SK-N-SH treated with all-trans-retinoic acid at 6 μM for 48 hours (cell line): ENCODE measurements around the gene CFAP74.

Experiments
- ARNTL ChIP-seq: fragments of 450-650 bp; formaldehyde crosslinking; IDR thresholded peaks from 2 replicates; pipeline ENCODE4 v1.5.0; 2020; ENCODE audit warnings: low read depth, mild to moderate bottlenecking, moderate library complexity, borderline replicate concordance
- GLIS3 ChIP-seq: fragments of 250-450 bp; sonication (Bioruptor Pico); IDR thresholded peaks from 2 replicates; pipeline ENCODE4 v1.5.0; 2020; ENCODE audit warnings: mild to moderate bottlenecking, moderate library complexity
- ISL1 ChIP-seq: fragments of 250-450 bp; sonication (Bioruptor Pico); IDR thresholded peaks from 2 replicates; pipeline ENCODE4 v2.1.2; 2022; ENCODE audit warnings: mild to moderate bottlenecking, moderate library complexity
- OSR1 ChIP-seq: fragments of 250-450 bp; sonication (Bioruptor Pico); IDR thresholded peaks from 2 replicates; pipeline ENCODE4 v1.8.0; 2022; ENCODE audit warnings: moderate library complexity, mild to moderate bottlenecking, inconsistent platforms
- PPARA ChIP-seq: fragments of 250-450 bp; sonication (Bioruptor Pico); IDR thresholded peaks from 2 replicates; pipeline ENCODE4 v1.5.0; 2020; ENCODE audit warnings: mild to moderate bottlenecking, borderline replicate concordance
- RARB ChIP-seq: fragments of 250-450 bp; sonication (Bioruptor Pico); IDR thresholded peaks from 2 replicates; pipeline ENCODE4 v1.8.0; 2021; ENCODE audit warnings: mild to moderate bottlenecking, moderate library complexity
- TCF4 ChIP-seq: fragments of 250-450 bp; sonication (Bioruptor Pico); IDR thresholded peaks from 2 replicates; pipeline ENCODE4 v1.8.0; 2021; ENCODE audit warnings: mild to moderate bottlenecking, moderate library complexity, borderline replicate concordance
- ZC3H10 ChIP-seq: fragments of 250-450 bp; sonication (Bioruptor Pico); IDR thresholded peaks from 2 replicates; pipeline ENCODE4 v1.5.1; 2021; ENCODE audit warnings: mild to moderate bottlenecking, moderate library complexity
- ZFP3 ChIP-seq: fragments of 250-450 bp; sonication (Bioruptor Pico); IDR thresholded peaks from 2 replicates; pipeline ENCODE4 v1.5.0; 2020; ENCODE audit warnings: mild to moderate bottlenecking, moderate library complexity
- ZFP30 ChIP-seq: fragments of 450-650 bp; formaldehyde crosslinking; IDR thresholded peaks from 2 replicates; pipeline ENCODE4 v1.5.0; 2022; ENCODE audit warnings: mild to moderate bottlenecking, moderate library complexity
- ZNF565 ChIP-seq: fragments of 450-650 bp; formaldehyde crosslinking; conservative IDR thresholded peaks from 2 replicates; pipeline ENCODE4 v1.5.0; 2020; ENCODE audit warnings: low read depth, mild to moderate bottlenecking, moderate library complexity
- TF ChIP-seq, protein P1 (sequence below): fragments of 250-450 bp; sonication (Bioruptor Pico); IDR thresholded peaks from 2 replicates; pipeline ENCODE4 v1.8.0; 2020; ENCODE audit warnings: mild to moderate bottlenecking, moderate library complexity, borderline replicate concordance
- TF ChIP-seq, protein P2 (sequence below): fragments of 250-450 bp; sonication (Bioruptor Pico); IDR thresholded peaks from 2 replicates; pipeline ENCODE4 v1.5.1; 2021; ENCODE audit warnings: mild to moderate bottlenecking, moderate library complexity

DNA sequence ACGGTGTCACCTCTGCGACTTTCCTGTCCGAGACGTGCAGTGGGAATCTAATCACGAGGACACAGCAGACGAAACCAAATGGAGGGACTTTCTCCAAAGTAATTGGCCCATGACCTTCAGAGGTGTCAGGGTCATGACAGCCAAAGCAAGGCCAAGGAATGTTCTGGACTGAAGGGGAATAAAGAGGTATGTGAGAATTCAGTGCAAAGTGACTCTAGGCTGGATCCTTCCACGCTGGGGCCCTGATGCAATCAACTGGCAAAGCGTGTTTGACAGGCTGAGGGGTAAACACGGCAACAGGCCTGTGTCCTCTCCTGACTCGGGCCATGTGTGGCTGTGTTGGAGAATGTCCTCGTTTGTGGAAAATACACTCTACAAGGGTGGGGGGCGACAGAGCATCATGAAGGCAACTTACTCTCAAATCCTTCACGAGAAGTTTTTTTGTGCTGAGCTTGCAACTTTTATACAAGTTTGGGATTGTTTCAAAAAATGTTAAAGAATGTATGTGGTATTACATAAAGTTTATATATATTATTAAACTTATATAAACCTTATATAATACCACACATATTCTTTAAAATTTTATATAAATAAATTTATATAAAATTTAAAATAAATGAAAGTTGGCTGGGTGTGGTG lies 1.7 kb downstream of the CFAP74 start:
- TF ChIP-seq ZFP3 (CRISPR knock-in tag) (no peak), ZC3H10 (CRISPR knock-in tag) (no peak), ISL1 (CRISPR knock-in tag) (no peak), RARB (no peak), TCF4 (CRISPR knock-in tag) (no peak), ZNF565 (CRISPR knock-in tag) (no peak), ZFP30 (CRISPR knock-in tag) (no peak), GLIS3 (no peak), PPARA (no peak), OSR1 (CRISPR knock-in tag) (no peak), ARNTL (CRISPR knock-in tag) (no peak)
- TF ChIP-seq, protein P1, sequence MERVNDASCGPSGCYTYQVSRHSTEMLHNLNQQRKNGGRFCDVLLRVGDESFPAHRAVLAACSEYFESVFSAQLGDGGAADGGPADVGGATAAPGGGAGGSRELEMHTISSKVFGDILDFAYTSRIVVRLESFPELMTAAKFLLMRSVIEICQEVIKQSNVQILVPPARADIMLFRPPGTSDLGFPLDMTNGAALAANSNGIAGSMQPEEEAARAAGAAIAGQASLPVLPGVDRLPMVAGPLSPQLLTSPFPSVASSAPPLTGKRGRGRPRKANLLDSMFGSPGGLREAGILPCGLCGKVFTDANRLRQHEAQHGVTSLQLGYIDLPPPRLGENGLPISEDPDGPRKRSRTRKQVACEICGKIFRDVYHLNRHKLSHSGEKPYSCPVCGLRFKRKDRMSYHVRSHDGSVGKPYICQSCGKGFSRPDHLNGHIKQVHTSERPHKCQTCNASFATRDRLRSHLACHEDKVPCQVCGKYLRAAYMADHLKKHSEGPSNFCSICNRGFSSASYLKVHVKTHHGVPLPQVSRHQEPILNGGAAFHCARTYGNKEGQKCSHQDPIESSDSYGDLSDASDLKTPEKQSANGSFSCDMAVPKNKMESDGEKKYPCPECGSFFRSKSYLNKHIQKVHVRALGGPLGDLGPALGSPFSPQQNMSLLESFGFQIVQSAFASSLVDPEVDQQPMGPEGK (CRISPR knock-in tag) = no peak
- TF ChIP-seq, protein P2, sequence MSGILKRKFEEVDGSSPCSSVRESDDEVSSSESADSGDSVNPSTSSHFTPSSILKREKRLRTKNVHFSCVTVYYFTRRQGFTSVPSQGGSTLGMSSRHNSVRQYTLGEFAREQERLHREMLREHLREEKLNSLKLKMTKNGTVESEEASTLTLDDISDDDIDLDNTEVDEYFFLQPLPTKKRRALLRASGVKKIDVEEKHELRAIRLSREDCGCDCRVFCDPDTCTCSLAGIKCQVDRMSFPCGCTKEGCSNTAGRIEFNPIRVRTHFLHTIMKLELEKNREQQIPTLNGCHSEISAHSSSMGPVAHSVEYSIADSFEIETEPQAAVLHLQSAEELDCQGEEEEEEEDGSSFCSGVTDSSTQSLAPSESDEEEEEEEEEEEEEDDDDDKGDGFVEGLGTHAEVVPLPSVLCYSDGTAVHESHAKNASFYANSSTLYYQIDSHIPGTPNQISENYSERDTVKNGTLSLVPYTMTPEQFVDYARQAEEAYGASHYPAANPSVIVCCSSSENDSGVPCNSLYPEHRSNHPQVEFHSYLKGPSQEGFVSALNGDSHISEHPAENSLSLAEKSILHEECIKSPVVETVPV (CRISPR knock-in tag) = no peak
